ENCODE data around the gene TCP10L. TPM values are rescaled to one million over a fixed set of nuclear protein-coding genes. Genes with fewer than 3 reads are reported as not detected.

The TCP10L gene
- total RNA-seq, 2 experiments from 2014 or later = 0.34 to 0.41 TPM

- no peaks in the 10 kb centered on the region for H3K27me3 Mint-ChIP-seq
- DNase-seq (no peak), ATAC-seq (ENCODE audit: poor library complexity) (no peak)
- no peaks in the 10 kb centered on the region for H3K36me3 ChIP-seq (ENCODE audit: insufficient read depth, low read length)
- H3K9me3 ChIP-seq (ENCODE audit: control insufficient read depth in 1 of 2, insufficient read depth in 1 of 2, low read length in 2 of 2) = peaks cover 0 to 5% of the 10 kb centered on the region in 2 experiments
- no peak overlapping the region for H3K4me3 Mint-ChIP-seq
- intact Hi-C loops (cut with DNase I, micrococcal nuclease) = no loop called here
- H3K27ac ChIP-seq (ENCODE audit: low read depth in 1 of 2, low read length in 2 of 2) = no peak overlapping the region
- no peak for TF ChIP-seq CTCF (IDR thresholded peaks at IDR 0.05)
- H3K4me1 Mint-ChIP-seq (ENCODE audit: low read depth) = no peaks in the 10 kb centered on the region
- CTCF ChIA-PET = no interaction called here
- POLR2A ChIA-PET = no interaction called here
- no peak overlapping the region for H3K4me3 ChIP-seq (ENCODE audit: low read length)
- no peaks in the 10 kb centered on the region for H3K36me3 Mint-ChIP-seq (ENCODE audit: low read depth)
- H3K4me1 ChIP-seq (ENCODE audit: insufficient read depth, low read length) = peaks cover 2% of the 10 kb centered on the region
- no peak overlapping the region for H3K27ac Mint-ChIP-seq
- no peaks in the 10 kb centered on the region for H3K9me3 Mint-ChIP-seq
- H3K27me3 ChIP-seq (ENCODE audit: control insufficient read depth in 1 of 2, insufficient read depth in 2 of 2, low read length in 2 of 2) = no peaks in the 10 kb centered on the region
These were observed 3.6 kb downstream of the TCP10L start for GRCh38 chr21:32581732-32582131.

- Mint-ChIP-seq H3K4me3 (no peak overlapping the region), H3K9me3 (no peaks in the 10 kb centered on the region), H3K4me1 (ENCODE audit: low read depth) (no peaks in the 10 kb centered on the region), H3K36me3 (ENCODE audit: low read depth) (no peaks in the 10 kb centered on the region), H3K27ac (no peak overlapping the region), H3K27me3 (no peaks in the 10 kb centered on the region)
- Histone ChIP-seq H3K4me3 (ENCODE audit: low read length) (no peak overlapping the region), H3K4me1 (ENCODE audit: insufficient read depth, low read length) (peaks cover 2% of the 10 kb centered on the region), H3K27me3 (ENCODE audit: control insufficient read depth in 1 of 2, insufficient read depth in 2 of 2, low read length in 2 of 2) (no peaks in the 10 kb centered on the region), H3K9me3 (ENCODE audit: control insufficient read depth in 1 of 2, insufficient read depth in 1 of 2, low read length in 2 of 2) (peaks cover 0 to 5% of the 10 kb centered on the region in 2 experiments), H3K27ac (ENCODE audit: low read depth in 1 of 2, low read length in 2 of 2) (no peak overlapping the region), H3K36me3 (ENCODE audit: insufficient read depth, low read length) (no peaks in the 10 kb centered on the region)
- ChIA-PET CTCF (no interaction called here), POLR2A (no interaction called here)
- no peak for TF ChIP-seq CTCF (IDR thresholded peaks at IDR 0.05)
- ATAC-seq (ENCODE audit: poor library complexity) (no peak), DNase-seq (no peak)
- intact Hi-C loops (cut with DNase I, micrococcal nuclease) = no loop called here
These were observed 4.4 kb downstream of the TCP10L start for GRCh38 chr21:32580949-32581348.

GRCh38 chr21:32578107-32578691 is 7.1 kb downstream of the TCP10L start:
- peaks cover 2% of the 10 kb centered on the region for H3K4me1 ChIP-seq (ENCODE audit: insufficient read depth, low read length)
- DNase-seq = peak in 6 of 14 experiments; percentile 5 to 52 (median 30)
- H3K9me3 ChIP-seq (ENCODE audit: control insufficient read depth in 1 of 2, insufficient read depth in 1 of 2, low read length in 2 of 2) = no peaks in the 10 kb centered on the region
- no peak for TF ChIP-seq CTCF (IDR thresholded peaks at IDR 0.05)
- intact Hi-C loops (cut with DNase I, micrococcal nuclease) = no loop called here
- H3K36me3 ChIP-seq (ENCODE audit: insufficient read depth, low read length) = no peaks in the 10 kb centered on the region
- H3K4me1 Mint-ChIP-seq (ENCODE audit: low read depth) = no peaks in the 10 kb centered on the region
- H3K27ac Mint-ChIP-seq = no peak overlapping the region
- CTCF ChIA-PET = interaction anchor here (0.7 kb wide), 1 partner anchor 175 kb away, joined by 3 read pairs; no protein-coding TSS in a partner anchor
- H3K4me3 Mint-ChIP-seq = no peak overlapping the region
- H3K36me3 Mint-ChIP-seq (ENCODE audit: low read depth) = no peaks in the 10 kb centered on the region
- H3K27me3 ChIP-seq (ENCODE audit: control insufficient read depth in 1 of 2, insufficient read depth in 2 of 2, low read length in 2 of 2) = no peaks in the 10 kb centered on the region
- H3K9me3 Mint-ChIP-seq = no peaks in the 10 kb centered on the region
- no peak overlapping the region for H3K27ac ChIP-seq (ENCODE audit: low read depth in 1 of 2, low read length in 2 of 2)
- POLR2A ChIA-PET = interaction anchor here (0.6 kb wide), 1 partner anchor 28 kb away, joined by 3 read pairs; no protein-coding TSS in a partner anchor
- no peak overlapping the region for H3K4me3 ChIP-seq (ENCODE audit: low read length)
- no peaks in the 10 kb centered on the region for H3K27me3 Mint-ChIP-seq
- no peak for ATAC-seq (ENCODE audit: poor library complexity)

All from CD4-positive, alpha-beta T cell (primary cell).